Choroid plexus epithelial cell (primary cell): ENCODE data around the gene VPS29.
"Not testable (repeated sequence)": the region's sequence is repeated elsewhere in the genome, so short reads cannot be mapped to it uniquely, and the experiment has no call there.

Experiments used
- DNase-seq: peaks from one replicate; pipeline ENCODE4 v3.0.0-alpha.2; 2010; ENCODE audit warnings: low read depth
- H3K4me3 ChIP-seq: 2 replicates; pipeline ENCODE4 v1.5.1; 2011; ENCODE audit warnings: low read depth, mild to moderate bottlenecking, control low read depth, low read length, moderate library complexity
- TF ChIP-seq, protein P1 (sequence below): conservative IDR thresholded peaks from 2 replicates; pipeline ENCODE4 v1.5.1; 2011; ENCODE audit warnings: low read depth, mild to moderate bottlenecking, control low read depth, inconsistent platforms, low read length, moderate library complexity

VPS29 gene

DNA sequence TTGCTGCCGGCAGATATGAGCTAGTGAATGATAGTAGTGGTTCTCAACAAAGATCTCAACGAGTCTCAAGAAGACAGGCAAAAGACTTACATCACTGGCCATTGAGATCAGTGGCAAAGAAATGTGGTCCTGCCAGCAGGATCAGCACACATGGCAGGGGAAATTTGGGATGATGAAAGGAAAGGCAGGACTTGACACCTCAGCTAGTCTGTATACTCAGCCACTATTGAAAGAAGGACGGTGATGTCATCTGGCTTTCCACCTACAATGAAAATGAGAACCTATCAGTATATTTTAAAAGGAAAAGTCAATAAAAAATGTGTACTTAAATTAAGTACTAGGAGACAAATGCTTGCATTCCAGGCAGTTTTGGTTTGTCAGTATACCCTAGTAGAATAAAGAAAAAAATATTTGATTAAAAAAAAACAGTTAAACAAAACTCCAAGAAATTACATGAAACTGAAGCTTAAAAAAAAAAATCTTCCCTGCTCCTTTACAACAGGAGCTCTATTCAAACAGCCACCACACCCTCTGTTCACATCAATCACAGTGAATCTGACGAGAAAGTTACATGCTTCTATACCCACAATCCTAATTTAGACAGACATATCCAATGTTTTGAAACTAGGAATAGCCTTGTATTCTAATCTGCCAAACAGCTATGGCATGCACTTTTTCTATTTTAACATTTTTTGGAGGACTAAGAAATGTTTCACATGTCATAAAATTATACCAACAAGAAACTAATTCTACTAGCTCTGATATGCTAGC is 35.1 kb upstream of the VPS29 start:
- TF ChIP-seq, protein P1, sequence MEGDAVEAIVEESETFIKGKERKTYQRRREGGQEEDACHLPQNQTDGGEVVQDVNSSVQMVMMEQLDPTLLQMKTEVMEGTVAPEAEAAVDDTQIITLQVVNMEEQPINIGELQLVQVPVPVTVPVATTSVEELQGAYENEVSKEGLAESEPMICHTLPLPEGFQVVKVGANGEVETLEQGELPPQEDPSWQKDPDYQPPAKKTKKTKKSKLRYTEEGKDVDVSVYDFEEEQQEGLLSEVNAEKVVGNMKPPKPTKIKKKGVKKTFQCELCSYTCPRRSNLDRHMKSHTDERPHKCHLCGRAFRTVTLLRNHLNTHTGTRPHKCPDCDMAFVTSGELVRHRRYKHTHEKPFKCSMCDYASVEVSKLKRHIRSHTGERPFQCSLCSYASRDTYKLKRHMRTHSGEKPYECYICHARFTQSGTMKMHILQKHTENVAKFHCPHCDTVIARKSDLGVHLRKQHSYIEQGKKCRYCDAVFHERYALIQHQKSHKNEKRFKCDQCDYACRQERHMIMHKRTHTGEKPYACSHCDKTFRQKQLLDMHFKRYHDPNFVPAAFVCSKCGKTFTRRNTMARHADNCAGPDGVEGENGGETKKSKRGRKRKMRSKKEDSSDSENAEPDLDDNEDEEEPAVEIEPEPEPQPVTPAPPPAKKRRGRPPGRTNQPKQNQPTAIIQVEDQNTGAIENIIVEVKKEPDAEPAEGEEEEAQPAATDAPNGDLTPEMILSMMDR, result no peak
- no peak for DNase-seq
- H3K4me3 ChIP-seq, result no peak overlapping the region

DNA sequence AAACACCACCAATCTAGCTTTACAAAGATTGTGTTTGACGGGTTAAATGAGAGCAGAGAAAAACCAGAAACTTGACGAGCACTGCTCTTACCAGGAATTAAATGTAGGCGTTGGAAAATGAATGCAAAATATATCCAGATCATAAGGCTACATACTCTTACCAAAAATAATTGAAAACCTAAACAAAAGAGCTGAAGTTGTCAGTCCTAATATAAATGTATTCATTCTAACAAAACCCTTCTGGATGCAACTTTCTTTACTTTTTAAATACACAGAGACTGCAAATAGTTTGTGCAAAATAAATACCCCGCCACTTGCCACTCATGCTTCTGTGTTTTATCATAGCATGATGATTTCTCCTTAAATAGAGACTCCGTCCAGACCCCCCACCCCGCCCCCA is 32.9 kb upstream of the VPS29 start:
- TF ChIP-seq, protein P1, result no peak
- H3K4me3 ChIP-seq, result no peak overlapping the region
- no peak for DNase-seq

DNA sequence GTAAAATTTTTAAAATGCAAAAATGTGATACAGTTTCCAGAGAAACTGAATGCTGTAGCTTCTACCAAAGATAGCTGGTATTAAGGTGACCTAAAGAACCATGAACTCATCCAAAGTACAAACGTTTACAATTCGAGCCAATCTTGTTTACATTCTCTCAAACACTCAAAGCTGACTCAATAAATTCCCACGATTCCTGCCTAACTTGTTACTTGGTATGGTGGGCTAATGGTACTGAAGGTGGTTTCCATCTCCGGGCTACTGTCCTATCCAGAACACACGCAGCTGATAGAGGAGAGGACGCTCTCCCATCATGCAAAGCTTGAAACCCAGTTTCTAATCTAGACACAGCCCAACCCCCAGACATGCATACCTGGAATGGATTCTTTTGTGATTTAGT is 31.7 kb upstream of the VPS29 start:
- H3K4me3 ChIP-seq, result no peak overlapping the region
- peak; percentile 71 for DNase-seq
- TF ChIP-seq, protein P1, result no peak

DNA sequence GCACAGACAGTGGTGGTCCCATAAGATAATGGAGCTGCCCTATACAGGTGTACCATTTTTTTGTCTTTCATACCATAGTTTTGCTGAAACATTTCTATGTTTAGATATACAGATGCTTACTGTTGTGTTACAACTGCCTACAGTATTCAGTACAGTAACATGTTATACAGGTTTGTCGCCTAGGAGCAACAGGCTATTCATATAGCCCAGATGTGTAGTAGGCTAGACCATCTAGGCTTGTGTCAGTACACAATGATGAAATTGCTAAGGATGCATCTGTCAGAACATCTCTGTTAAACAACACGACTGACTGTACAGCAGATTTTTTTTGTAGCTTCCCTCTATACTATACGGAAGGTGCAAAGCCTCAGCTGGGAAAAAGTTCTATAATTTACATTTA is 30.7 kb upstream of the VPS29 start:
- H3K4me3 ChIP-seq, result no peak overlapping the region
- TF ChIP-seq, protein P1, result no peak
- no peak for DNase-seq

DNA sequence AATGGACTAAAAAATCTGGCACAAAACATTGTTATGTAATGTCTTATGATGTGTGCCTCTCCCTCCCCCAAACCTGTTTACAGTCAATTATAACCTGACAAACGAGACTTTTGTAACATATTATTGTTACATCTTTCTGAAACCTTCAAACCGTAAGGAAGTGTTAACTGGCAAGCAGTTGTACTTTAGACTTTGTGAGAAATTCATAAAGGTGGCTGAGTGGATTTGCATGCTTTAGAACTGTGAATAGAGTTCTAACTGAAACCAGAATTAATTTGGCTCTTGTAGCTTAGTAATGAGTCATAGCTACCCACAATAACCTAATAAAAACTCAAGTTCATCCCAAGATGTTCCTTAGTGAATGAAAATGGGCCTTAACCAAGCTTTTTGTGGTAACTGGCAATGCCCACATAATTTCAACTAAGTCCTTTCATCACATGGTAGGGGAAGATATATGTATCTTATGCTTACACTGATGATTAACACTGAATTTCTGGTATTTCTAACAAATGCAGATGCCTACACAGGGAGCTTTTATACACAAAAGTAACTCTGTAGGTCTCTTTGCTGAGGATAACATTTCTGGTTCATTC is 29.9 kb upstream of the VPS29 start:
- DNase-seq, result peak; percentile 45
- no peak overlapping the region for H3K4me3 ChIP-seq
- TF ChIP-seq, protein P1, result no peak

DNA sequence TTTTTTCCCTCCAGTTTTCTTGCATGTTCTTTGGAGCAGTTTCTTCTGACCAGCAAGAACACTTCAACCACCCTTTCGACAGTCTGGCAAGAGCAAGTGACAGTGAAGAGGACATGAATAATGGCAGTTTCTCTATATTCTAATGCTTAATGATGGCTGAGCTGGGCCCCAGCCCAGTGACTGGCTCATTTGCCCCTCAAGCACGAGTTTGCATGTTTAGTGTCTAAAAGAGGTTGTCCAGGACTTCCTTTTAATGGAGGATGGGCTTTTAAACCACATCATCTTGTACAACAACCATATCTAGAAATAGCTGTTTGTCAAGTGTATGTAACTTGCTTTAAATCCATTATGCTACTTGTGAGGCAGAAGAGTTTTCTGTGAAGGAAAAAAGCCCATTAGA is 28.6 kb upstream of the VPS29 start:
- H3K4me3 ChIP-seq, result no peak overlapping the region
- no peak for DNase-seq
- TF ChIP-seq, protein P1, result no peak

DNA sequence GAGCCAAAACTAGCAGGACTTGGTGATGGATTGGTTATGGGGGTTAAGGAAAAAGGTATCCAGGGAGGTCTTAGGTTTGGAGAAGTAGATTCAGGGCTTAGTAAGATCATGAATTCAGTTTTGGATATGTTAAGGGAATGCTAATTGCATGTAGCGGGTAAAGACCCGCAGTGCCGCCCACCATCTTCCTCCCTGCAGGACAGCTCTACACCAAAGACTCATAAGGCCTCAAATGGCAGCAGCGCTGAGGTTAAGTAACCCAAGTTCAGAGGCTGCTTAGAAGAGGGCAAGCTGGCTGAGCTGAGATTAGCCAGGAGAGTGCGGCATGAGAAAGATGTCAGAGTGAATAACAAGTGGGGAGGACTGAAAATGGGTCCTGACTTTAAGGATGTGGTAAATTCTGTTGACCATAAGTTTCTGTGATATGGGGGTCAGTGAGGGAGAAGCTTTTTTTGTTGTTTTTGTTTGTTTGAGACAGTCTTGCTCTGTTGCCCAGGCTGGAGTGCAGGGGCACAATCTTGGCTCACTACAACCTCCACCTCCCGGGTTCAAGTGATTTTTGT is 26.4 kb upstream of the VPS29 start:
- TF ChIP-seq, protein P1, result no peak
- H3K4me3 ChIP-seq, result no peak overlapping the region
- no peak for DNase-seq

DNA sequence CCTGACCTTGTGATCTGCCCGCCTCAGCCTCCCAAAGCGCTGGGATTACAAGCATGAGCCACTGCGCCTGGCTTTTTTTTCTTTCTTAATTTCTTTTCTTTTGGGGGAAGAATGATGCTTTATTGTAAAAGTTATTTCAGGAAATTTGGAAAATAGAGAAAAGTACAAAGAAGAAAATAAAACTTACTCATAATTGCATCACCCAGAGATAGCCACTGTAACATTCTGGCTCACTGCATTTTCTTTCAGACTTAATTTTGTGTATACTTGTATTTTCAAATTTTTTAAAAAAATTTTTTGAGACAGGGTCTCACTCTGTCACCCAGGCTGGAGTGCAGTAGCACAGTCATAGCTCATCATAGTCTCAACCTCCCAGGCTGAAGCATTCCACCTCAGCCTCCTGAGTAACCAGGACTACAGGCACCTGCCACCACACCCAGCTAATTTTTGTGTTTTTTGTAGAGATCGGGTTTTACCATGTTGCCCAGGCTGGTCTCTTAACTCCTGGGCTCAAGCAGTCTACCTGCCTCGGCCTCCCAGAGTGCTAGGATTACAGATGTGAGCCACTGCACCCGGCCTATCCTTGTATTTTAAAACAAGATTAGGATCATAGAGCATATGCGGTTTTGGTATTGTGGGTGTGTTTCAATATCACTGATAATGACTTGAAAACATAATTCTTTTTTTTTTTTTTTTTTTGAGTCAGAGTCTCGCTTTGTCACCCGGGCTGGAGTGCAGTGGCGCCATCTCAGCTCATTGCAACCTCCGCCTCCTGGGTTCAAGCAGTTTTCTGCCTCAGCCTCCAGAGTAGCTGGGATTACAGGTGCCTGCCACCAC is 19.2 kb upstream of the VPS29 start:
- not testable (repeated sequence) for DNase-seq, H3K4me3 ChIP-seq

DNA sequence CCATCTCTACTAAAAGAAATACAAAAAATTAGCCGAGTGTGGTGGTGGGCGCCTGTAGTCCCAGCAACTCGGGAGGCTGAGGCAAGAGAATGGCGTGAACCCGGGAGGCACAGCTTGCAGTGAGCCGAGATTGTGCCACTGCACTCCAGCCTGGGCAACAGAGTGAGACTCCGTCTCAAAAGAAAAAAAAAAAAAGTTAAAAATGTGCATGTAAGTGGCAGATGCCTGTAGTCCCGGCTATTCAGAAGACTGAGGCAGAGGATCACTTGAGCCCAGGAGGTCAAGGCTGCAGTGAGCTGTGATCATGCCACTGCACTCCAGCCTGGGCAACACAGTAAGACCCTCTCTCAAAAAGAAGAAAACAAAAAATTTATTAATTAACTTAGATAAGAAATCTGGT is 16.1 kb upstream of the VPS29 start:
- H3K4me3 ChIP-seq, DNase-seq: not testable (repeated sequence)
